Mesenchymal stem cell (in vitro differentiated cells and primary cell): ENCODE results near the gene DHH.
A peak's percentile ranks its signal among the peaks of the same experiment; 100 is the strongest.

Experiments
- DNase-seq: peaks from one replicate; pipeline ENCODE4 v3.0.0-alpha.2; 2013
- H2AFZ ChIP-seq: one replicate; pipeline ENCODE4 v1.6.1; 2013; ENCODE audit warnings: low read depth, mild to moderate bottlenecking, control low read depth, inconsistent platforms, low read length, moderate library complexity
- H2AK5ac ChIP-seq: 2 replicates; pipeline ENCODE4 v1.6.1; 2013; ENCODE audit warnings: low read length, moderate library complexity, mild to moderate bottlenecking, inconsistent platforms; ENCODE audit not compliant: severe bottlenecking
- H2BK120ac ChIP-seq: one replicate; pipeline ENCODE4 v1.6.1; 2013; ENCODE audit warnings: low read depth, mild to moderate bottlenecking, inconsistent platforms, low read length, moderate library complexity
- H2BK12ac ChIP-seq, 2 experiments: one replicate each; pipeline ENCODE4 v1.6.1; 2013; ENCODE audit warnings: inconsistent platforms in 2 of 2, low read length in 2 of 2, mild to moderate bottlenecking in 2 of 2, moderate library complexity in 2 of 2, control low read depth in 1 of 2
- H2BK15ac ChIP-seq: one replicate; pipeline ENCODE4 v1.6.1; 2013; ENCODE audit warnings: mild to moderate bottlenecking, low read depth, inconsistent platforms; ENCODE audit not compliant: poor library complexity, severe bottlenecking
- H2BK5ac ChIP-seq: 2 replicates; pipeline ENCODE4 v1.6.1; 2013; ENCODE audit warnings: low read depth, mild to moderate bottlenecking, low read length, control low read depth, inconsistent platforms; ENCODE audit not compliant: poor library complexity, severe bottlenecking
- H3K14ac ChIP-seq, 2 experiments: one replicate each; pipeline ENCODE4 v1.6.1; 2013; ENCODE audit warnings: inconsistent platforms in 2 of 2, low read length in 2 of 2, control low read depth in 1 of 2, mild to moderate bottlenecking in 1 of 2, moderate library complexity in 1 of 2
- H3K18ac ChIP-seq, 2 experiments: one replicate each; pipeline ENCODE4 v1.6.1; 2013; ENCODE audit warnings: inconsistent platforms in 2 of 2, low read length in 2 of 2, control low read depth in 1 of 2, low read depth in 1 of 2, mild to moderate bottlenecking in 1 of 2
- H3K23ac ChIP-seq, 2 experiments: one replicate each; pipeline ENCODE4 v1.6.1; 2013; ENCODE audit warnings: inconsistent platforms in 2 of 2, low read length in 2 of 2, mild to moderate bottlenecking in 2 of 2, moderate library complexity in 2 of 2, control low read depth in 1 of 2
- H3K27ac ChIP-seq: 2 replicates; pipeline ENCODE4 v1.5.1; 2013; ENCODE audit warnings: mild to moderate bottlenecking, moderate library complexity, low read length, control low read depth, inconsistent platforms; ENCODE audit not compliant: poor library complexity, severe bottlenecking
- H3K27me3 ChIP-seq, 2 experiments: 2 replicates each; pipeline versions ENCODE4 v1.6.1 to v1.7.0; 2013; ENCODE audit warnings: low read length in 2 of 2, mild to moderate bottlenecking in 2 of 2, moderate library complexity in 2 of 2, control low read depth in 1 of 2, inconsistent platforms in 1 of 2; ENCODE audit not compliant: control insufficient read depth in 1 of 2, insufficient read depth in 1 of 2
- H3K36me3 ChIP-seq, 2 experiments: 2 replicates each; pipeline versions ENCODE4 v1.6.1 to v1.7.0; 2013; ENCODE audit warnings: low read length in 2 of 2, control low read depth in 1 of 2, inconsistent platforms in 1 of 2, low read depth in 1 of 2, mild to moderate bottlenecking in 1 of 2; ENCODE audit not compliant: insufficient read depth in 2 of 2, control insufficient read depth in 1 of 2
- H3K4ac ChIP-seq, 2 experiments: one replicate each; pipeline ENCODE4 v1.6.1; 2013; ENCODE audit warnings: inconsistent platforms in 2 of 2, low read length in 2 of 2, mild to moderate bottlenecking in 2 of 2, moderate library complexity in 2 of 2, control low read depth in 1 of 2, low read depth in 1 of 2
- H3K4me1 ChIP-seq: 2 replicates; pipeline ENCODE4 v1.6.1; 2013; ENCODE audit warnings: low read depth, low read length, control low read depth; ENCODE audit not compliant: control insufficient read depth, insufficient read depth
- H3K4me2 ChIP-seq: 2 replicates; pipeline ENCODE4 v1.6.1; 2013; ENCODE audit warnings: low read length, mild to moderate bottlenecking, inconsistent platforms; ENCODE audit not compliant: poor library complexity, severe bottlenecking
- H3K4me3 ChIP-seq, 2 experiments: 2 replicates each; pipeline versions ENCODE4 v1.5.1 to v1.7.0; 2013; ENCODE audit warnings: low read length in 2 of 2, mild to moderate bottlenecking in 2 of 2, control low read depth in 1 of 2, low read depth in 1 of 2; ENCODE audit not compliant: insufficient read depth in 1 of 2
- H3K79me1 ChIP-seq: replicated peaks from 2 replicates; pipeline ENCODE4 v1.6.1; 2013; ENCODE audit warnings: mild to moderate bottlenecking, control low read depth, low read length, inconsistent platforms; ENCODE audit not compliant: poor library complexity, severe bottlenecking
- H3K9ac ChIP-seq: 2 replicates; pipeline ENCODE4 v1.7.0; 2013; ENCODE audit warnings: mild to moderate bottlenecking, low read length, moderate library complexity
- H3K9me3 ChIP-seq: 2 replicates; pipeline ENCODE4 v1.7.0; 2013; ENCODE audit warnings: mild to moderate bottlenecking, low read length; ENCODE audit not compliant: control insufficient read depth
- H4K8ac ChIP-seq: one replicate; pipeline ENCODE4 v1.6.1; 2013; ENCODE audit warnings: inconsistent platforms, mild to moderate bottlenecking, low read length, moderate library complexity
- H4K91ac ChIP-seq: one replicate; pipeline ENCODE4 v1.6.1; 2013; ENCODE audit warnings: mild to moderate bottlenecking, low read length, inconsistent platforms
- WGBS: methylation state at CpG from one replicate; pipeline ENCODE4 v1.1.7; 2013; ENCODE audit warnings: mixed read lengths; 5-methylcytosine and 5-hydroxymethylcytosine counted together

The DHH gene

GRCh38 chr12:49131894-49132461 is 37.4 kb upstream of the DHH start:
- Histone ChIP-seq H2AFZ (no peak overlapping the region), H2AK5ac (no peak overlapping the region), H2BK120ac (no peak overlapping the region), H3K23ac (no peak overlapping the region), H3K9ac (peak overlapping the region; percentile 87), H2BK15ac (no peak overlapping the region), H3K36me3 (peaks cover 12 to 25% of the 10 kb centered on the region in 2 experiments), H3K27ac (peak overlapping the region; percentile 7), H3K18ac (no peak overlapping the region), H3K4me3 (peak overlapping the region in 1 of 2 experiments; percentile 85), H3K27me3 (no peaks in the 10 kb centered on the region), H3K79me1 (peaks cover 3% of the 10 kb centered on the region), H3K4me2 (peak overlapping the region; percentile 62), H3K4ac (no peak overlapping the region), H3K14ac (no peak overlapping the region), H3K9me3 (no peaks in the 10 kb centered on the region), H4K91ac (no peak overlapping the region), H3K4me1 (peaks cover 6% of the 10 kb centered on the region), H4K8ac (no peak overlapping the region), H2BK5ac (no peak overlapping the region), H2BK12ac (no peak overlapping the region)
- DNase-seq = peak; percentile 77
- 27% methylated on average over 8 of the region's 9 CpGs for WGBS

GRCh38 chr12:49131051-49131893 is 36.7 kb upstream of the DHH start, which contains the start of gene TUBA1B:
Gene TUBA1B, minus strand, starts transcription at chr12:49131395. Its CDS starts 95 bp downstream, at chr12:49131300.
- Histone ChIP-seq H3K4me1 (peaks cover 6% of the 10 kb centered on the region), H2BK5ac (peak within 1 kb of the TSS; percentile 81), H4K8ac (peak within 1 kb of the TSS; percentile 99), H3K79me1 (peaks cover 5% of the 10 kb centered on the region), H3K14ac (peak within 1 kb of the TSS; percentile 78 to 95), H2BK12ac (peak within 1 kb of the TSS; percentile 49 to 63), H3K4ac (peak within 1 kb of the TSS; percentile 95 to 99), H3K23ac (peak within 1 kb of the TSS in 1 of 2 experiments; percentile 86), H3K9me3 (no peaks in the 10 kb centered on the region), H3K4me2 (peak within 1 kb of the TSS; percentile 87), H3K4me3 (peak within 1 kb of the TSS; percentile 85 to 89), H2BK120ac (peak within 1 kb of the TSS; percentile 87), H3K9ac (peak within 1 kb of the TSS; percentile 95), H3K27ac (peak within 1 kb of the TSS; percentile 97), H3K18ac (peak within 1 kb of the TSS; percentile 91 to 100), H2AFZ (no peak within 1 kb of the TSS), H2BK15ac (peak within 1 kb of the TSS; percentile 6), H4K91ac (peak within 1 kb of the TSS; percentile 98), H3K27me3 (no peaks in the 10 kb centered on the region), H3K36me3 (peaks cover 13 to 29% of the 10 kb centered on the region in 2 experiments), H2AK5ac (peak within 1 kb of the TSS; percentile 99)
- DNase-seq = peak; percentile 90
- under 1% methylated on average over 79 of the region's 79 CpGs for WGBS

- H3K79me1 ChIP-seq = peaks cover 5% of the 10 kb centered on the region
- under 1% methylated on average over 66 of the region's 66 CpGs for WGBS
Observed at GRCh38 chr12:49130151-49131050, 35.8 kb upstream of the DHH start.

More at GRCh38 chr12:49130151-49131050, 35.8 kb upstream of the DHH start:
- H3K4me1 ChIP-seq = peaks cover 6% of the 10 kb centered on the region
- H3K9me3 ChIP-seq = no peaks in the 10 kb centered on the region
- H4K8ac ChIP-seq = peak overlapping the region; percentile 99
- H3K4me3 ChIP-seq = peak overlapping the region; percentile 84 to 89
- peak overlapping the region; percentile 95 for H3K9ac ChIP-seq
- H2BK5ac ChIP-seq = peak overlapping the region; percentile 81
- H3K36me3 ChIP-seq = peaks cover 13 to 29% of the 10 kb centered on the region in 2 experiments
- peak overlapping the region; percentile 87 for H2BK120ac ChIP-seq
- peak overlapping the region; percentile 91 to 100 for H3K18ac ChIP-seq
- peak overlapping the region; percentile 78 to 95 for H3K14ac ChIP-seq
- peak overlapping the region in 1 of 2 experiments; percentile 86 for H3K23ac ChIP-seq
- H4K91ac ChIP-seq = peak overlapping the region; percentile 98
- peak overlapping the region; percentile 87 for H3K4me2 ChIP-seq
- peak overlapping the region; percentile 97 for H3K27ac ChIP-seq
- peak; percentile 94 for DNase-seq
- peak overlapping the region in 1 of 2 experiments; percentile 49 for H2BK12ac ChIP-seq
- H2AK5ac ChIP-seq = peak overlapping the region; percentile 99
- no peaks in the 10 kb centered on the region for H3K27me3 ChIP-seq
- H2BK15ac ChIP-seq = peak overlapping the region; percentile 6
- no peak overlapping the region for H2AFZ ChIP-seq
- H3K4ac ChIP-seq = peak overlapping the region; percentile 95 to 99
